Subcutaneous preadipocyte (primary cell): ENCODE measurements around the gene TRPM5. TPM values are rescaled to one million over a fixed set of nuclear protein-coding genes. Genes with fewer than 3 reads are reported as not detected.

Experiments used
- total RNA-seq: library from RNA; depleted of rRNA; stranded (reverse); fragments of >200 nt; gene quantifications from 2 replicates; pipeline ENCODE4 v1.2.3, GENCODE V29; 2012

TRPM5 gene, protein sequence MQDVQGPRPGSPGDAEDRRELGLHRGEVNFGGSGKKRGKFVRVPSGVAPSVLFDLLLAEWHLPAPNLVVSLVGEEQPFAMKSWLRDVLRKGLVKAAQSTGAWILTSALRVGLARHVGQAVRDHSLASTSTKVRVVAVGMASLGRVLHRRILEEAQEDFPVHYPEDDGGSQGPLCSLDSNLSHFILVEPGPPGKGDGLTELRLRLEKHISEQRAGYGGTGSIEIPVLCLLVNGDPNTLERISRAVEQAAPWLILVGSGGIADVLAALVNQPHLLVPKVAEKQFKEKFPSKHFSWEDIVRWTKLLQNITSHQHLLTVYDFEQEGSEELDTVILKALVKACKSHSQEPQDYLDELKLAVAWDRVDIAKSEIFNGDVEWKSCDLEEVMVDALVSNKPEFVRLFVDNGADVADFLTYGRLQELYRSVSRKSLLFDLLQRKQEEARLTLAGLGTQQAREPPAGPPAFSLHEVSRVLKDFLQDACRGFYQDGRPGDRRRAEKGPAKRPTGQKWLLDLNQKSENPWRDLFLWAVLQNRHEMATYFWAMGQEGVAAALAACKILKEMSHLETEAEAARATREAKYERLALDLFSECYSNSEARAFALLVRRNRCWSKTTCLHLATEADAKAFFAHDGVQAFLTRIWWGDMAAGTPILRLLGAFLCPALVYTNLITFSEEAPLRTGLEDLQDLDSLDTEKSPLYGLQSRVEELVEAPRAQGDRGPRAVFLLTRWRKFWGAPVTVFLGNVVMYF (N-terminal part only)
- total RNA-seq, result not detected in 2 replicates

DNA sequence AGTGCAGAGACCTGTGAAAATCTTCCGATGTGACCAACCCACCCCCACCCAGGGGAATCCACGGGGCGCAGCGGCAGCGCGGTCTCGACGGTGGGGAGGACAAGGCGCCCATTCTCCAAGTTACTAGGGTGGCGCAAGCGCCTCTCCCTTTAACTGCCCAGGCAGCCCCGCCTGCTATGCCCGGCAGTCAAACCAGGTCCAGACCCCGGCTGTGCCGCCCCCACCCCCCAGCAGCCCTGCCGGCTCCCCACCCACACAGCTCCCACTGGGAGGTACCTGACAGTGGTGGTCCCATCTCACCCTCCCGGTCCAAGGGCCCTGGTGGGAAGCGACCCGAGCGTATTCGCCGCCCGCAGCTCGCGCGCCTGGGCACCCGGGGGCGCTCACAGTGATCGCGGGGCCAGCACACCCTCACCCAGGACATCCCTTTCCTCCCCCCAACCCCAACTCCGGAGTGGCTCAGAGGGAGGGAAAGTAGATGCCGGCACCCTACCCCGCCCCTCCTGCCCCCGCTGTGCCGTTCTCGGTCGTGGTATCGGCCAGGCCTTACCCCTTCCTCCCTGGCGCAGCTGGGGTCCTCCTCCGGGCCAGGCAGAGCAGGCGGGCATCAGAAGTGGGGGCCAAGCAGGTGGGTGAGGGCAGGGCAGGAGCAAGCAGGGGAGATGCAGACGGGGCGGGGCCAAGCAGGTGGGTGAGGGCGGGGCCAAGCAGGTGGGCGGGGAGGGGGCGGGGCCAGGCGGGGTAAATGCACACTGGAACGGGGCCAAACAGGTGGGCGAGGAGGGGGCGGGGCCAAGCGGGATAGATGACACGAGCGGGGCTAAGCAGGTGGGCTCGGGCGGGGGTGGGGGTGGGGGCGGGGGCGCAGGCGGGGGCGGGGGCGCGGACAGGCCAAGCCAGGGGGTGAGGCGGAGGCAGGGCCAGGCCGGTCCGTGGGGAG lies at the start of gene TRPM5:
TSS of gene TRPM5 (minus strand) at position 634 of the 940 bp plus-strand sequence. CDS start 21,478 bp downstream, outside the sequence.

DNA sequence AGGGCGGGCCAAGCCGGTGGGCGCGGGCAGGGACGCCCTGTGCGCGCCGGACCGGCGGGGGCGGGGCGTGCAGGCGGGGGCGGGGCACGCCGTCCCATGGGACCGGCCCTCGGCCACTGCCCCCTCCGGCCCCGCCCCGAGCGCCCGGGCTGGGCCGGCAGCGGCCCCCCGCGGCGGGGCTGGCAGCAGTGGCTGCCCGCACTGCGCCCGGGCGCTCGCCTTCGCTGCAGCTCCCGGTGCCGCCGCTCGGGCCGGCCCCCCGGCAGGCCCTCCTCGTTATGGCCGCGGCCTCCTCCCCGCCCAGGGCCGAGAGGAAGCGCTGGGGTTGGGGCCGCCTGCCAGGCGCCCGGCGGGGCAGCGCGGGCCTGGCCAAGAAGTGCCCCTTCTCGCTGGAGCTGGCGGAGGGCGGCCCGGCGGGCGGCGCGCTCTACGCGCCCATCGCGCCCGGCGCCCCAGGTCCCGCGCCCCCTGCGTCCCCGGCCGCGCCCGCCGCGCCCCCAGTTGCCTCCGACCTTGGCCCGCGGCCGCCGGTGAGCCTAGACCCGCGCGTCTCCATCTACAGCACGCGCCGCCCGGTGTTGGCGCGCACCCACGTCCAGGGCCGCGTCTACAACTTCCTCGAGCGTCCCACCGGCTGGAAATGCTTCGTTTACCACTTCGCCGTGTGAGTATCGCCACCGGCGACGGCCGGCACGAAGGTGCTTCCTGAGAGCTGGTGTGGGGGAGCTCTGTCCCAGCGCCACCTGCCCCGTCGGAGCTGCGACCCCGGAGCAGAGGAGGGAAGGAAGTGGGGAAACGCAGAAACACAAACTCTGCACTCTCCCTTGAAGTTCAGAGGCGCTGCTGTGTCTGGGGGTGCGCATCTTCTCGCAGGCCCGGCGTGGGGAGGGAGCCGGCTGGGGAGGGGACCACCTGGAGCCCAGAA lies 769 bp upstream of the TRPM5 start, which contains the start of gene KCNQ1:
TSS of gene KCNQ1 (plus strand) at position 188 of the 925 bp plus-strand sequence. CDS start at position 279, 91 bp downstream.

DNA sequence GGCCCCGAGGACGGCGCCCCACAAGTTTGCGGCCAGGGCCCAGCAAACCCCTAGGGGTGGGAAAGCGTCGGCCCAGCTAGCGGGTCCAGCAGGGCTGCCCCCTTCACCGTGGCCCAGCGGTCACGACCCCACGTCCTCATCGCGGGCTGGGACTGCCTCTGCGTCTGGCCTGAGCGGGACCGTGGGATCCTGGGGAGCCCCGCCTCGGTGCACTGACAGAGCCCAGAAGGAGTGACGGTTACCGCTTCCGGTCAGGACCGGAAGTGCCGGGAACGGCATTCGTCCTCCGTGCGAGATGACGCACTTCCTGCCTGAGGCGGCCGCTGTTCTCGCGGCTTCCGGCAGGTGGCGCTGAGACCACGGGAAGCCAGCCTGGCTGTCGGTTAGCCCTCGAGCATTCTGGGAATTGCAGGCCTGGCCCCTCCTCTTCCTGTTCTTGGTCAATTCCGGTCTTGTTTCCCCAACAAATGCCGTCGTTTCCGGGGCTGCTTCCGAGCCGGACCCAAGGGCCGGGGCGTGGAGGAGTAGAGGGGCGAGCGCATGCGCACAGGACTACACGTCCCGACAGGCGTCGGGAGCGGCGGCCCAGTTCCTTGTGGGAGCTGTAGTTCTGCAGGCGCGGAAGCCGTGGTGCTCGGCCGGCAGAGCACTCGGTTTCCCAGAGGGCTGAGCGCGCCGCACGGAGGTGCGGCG lies 44.1 kb downstream of the TRPM5 start, which contains the start of gene TSSC4:
TSS of gene TSSC4 (plus strand) at position 682 of the 693 bp plus-strand sequence. CDS start 1,884 bp downstream, outside the sequence.

Other genes with a start within 250 kb of the TRPM5 start
- not detected in 2 replicates for gene ASCL2, start 173.9 kb downstream of the TRPM5 start, total RNA-seq
- not detected in 2 replicates for gene C11orf21, start 142.6 kb downstream of the TRPM5 start, total RNA-seq
- under 0.01 and 0.37 TPM in 2 replicates for gene TSPAN32, start 142.5 kb downstream of the TRPM5 start, total RNA-seq
- 251 and 263 TPM in 2 replicates for gene CD81, start 67.2 kb downstream of the TRPM5 start, total RNA-seq
- 46.3 and 48.7 TPM in 2 replicates for gene TSSC4, start 43.8 kb downstream of the TRPM5 start, total RNA-seq
- gene KCNQ1, start 494 bp upstream of the TRPM5 start, total RNA-seq, result not detected in 2 replicates